Measurements from ENCODE around the gene PDZRN3.

PDZRN3 gene

GRCh38 chr3:73555076-73555475 is 69.7 kb downstream of the PDZRN3 start:
- no peak for DNase-seq

DNA sequence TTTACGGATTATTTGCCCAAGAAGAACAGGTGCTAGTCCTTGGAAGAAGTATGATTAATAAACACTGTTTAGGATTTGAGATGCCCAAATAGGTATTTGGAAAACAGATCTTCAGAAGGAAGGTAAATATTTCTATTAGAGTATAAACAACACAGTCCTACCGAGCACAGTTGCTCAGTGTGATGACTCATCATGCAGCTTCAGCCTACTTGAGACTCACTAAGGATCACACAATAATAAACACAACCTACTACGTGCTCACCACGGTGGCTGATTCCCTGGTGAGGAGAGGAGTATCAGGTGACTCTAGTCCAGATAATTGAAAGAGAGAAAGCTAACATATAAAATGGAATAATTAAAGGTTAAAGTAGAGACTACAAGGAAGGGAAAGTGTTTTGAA is 72.0 kb downstream of the PDZRN3 start:
- DNase-seq: no peak

GRCh38 chr3:73550032-73550431 is 74.7 kb downstream of the PDZRN3 start:
- no peak for DNase-seq

DNA sequence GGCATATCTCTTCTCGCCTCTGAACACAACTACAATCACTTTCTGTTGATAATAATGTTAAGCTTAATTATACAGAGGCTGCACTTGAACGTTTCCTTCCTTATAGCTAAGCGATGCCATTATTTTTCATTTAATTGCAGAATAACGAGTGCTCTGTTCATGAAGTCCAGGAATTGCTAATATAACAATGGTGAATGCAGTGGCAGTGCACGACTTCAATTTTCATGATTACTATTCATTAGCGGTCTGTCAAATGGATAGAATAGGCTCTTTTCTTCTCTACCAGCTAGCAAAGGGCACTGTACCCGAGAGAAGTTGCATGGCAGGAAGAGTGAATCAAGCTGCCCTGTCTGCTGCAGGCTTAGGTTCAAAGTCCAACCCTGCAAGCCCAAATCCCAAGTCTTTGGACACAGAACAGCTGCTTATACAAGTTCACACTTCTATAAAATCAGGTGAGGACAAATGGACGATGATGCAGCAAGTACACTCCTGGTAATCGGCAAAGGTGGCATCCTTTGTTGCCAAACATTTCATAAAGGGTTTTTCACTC is 75.6 kb downstream of the PDZRN3 start:
- no peak for DNase-seq

DNA sequence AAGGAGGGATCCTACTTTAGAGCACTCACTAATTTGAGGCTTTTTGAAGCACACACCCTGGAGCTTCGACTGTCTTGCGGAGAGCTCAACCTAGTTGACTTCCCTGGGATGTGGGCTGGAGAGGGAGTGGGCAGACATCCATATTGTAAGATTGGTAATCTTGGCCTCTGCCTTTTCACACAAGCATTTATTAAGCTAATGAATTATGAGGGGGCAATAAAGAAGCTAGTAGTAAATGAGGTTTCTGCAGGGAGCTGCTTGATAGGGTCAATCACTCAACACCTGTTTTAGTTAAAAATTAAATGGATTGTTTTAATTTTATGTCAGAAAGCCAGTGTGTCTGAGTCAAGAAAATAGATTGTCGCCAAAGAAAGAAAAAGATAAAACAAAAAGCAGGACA is 76.3 kb downstream of the PDZRN3 start:
- DNase-seq: no peak

GRCh38 chr3:73547427-73548248 is 77.1 kb downstream of the PDZRN3 start:
- DNase-seq: peak; percentile 63

GRCh38 chr3:73546961-73547360 is 77.8 kb downstream of the PDZRN3 start:
- no peak for DNase-seq

- DNase-seq: no peak
Observed at GRCh38 chr3:73543412-73543811, 81.3 kb downstream of the PDZRN3 start.

DNA sequence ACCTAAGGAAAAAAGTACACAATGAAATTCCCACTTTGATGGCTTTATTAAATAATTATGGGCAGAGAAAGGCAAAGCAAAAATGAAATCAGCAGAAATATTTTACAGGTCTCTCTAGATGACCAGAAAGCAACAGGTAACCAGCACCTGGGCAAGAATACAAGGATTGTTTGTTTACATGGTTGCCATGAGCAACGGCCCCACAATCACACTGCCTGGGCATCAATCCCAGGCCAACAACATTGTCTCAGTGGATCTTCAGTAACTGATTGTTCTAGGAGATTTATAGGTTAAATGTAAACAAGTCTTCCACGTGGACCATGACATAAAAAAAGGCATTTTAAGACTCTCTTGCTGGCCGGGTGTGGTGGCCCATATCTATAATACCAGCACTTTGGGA is 82.6 kb downstream of the PDZRN3 start:
- no peak for DNase-seq

DNA sequence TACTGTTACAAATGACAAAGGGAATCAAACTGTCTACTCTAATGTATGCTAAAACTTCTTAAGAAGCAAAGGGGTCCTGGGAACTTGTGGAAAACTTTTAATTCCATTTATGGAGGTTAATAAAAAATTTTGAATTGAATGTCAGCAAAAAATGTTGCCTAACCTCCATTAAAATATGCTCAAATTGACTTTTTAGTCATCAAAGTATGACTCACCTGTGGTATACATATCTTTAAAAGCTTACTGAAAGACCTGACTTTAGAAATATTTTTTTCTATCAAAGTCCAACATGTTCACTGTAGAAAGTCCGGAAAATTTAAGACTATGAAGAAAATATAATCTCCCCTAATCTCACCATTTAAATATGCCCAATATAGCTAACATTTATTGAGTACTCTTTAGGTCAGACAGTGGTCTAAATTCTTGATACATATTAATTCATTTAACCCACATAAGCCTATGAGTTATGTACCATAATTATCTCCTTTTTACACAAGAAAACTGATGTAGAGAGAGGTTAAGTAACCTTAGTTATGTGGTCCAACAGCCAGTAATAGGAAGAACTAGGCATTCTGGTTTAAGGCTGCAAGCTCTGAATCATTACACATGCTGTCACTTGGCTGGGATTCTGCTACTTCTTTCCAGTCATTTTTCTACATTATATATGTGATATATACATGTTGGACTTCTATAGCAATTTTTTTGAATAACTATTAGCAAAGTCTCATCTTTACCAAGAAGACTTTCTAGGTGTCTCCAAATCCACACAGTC is 83.6 kb downstream of the PDZRN3 start:
- no peak for DNase-seq

DNA sequence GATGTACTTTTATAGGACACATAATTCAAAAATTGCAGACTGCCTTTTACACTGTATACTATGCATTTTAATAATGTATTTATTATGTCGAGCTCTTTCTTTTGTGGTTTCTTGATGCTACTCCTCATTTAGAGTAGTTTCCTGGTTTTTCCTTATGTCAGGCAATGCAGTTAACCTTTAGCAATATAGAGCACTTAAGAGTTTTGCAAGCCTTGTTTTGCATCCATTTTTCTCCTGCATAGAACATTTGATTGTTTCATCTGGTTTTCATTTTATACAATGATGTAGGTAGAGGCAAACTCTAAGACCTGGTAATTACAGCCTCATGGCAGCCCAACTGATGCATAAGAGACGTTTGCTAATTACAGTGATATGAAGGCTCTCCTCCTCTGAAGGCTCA is 86.3 kb downstream of the PDZRN3 start:
- no peak for DNase-seq

- peak; percentile 71 for DNase-seq
Observed at GRCh38 chr3:73536952-73537351, 87.8 kb downstream of the PDZRN3 start.

GRCh38 chr3:73536336-73536895 is 88.3 kb downstream of the PDZRN3 start:
- DNase-seq: no peak

GRCh38 chr3:73535931-73536330 is 88.8 kb downstream of the PDZRN3 start:
- DNase-seq: no peak

- no peak for DNase-seq
Observed at GRCh38 chr3:73535137-73535536, 89.6 kb downstream of the PDZRN3 start.

DNA sequence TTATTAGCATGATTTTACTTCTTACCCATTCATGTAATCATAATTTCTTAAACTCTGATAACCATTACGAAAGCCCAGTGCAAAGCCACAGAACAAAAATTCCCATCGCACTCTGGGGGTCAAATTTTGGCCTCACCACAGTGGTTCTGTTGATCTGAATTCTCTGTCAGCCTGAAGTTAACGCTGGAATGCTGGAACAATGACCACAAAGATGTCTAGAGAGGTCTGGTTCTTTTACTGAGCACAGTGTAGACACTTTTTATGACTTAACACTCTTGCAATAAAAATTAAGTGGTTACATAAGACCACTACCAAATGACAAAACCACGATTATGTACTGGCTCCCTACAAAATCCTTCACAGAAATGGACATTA is 94.7 kb downstream of the PDZRN3 start:
- DNase-seq: no peak

- DNase-seq: no peak
Observed at GRCh38 chr3:73529308-73530021, 95.3 kb downstream of the PDZRN3 start.

DNA sequence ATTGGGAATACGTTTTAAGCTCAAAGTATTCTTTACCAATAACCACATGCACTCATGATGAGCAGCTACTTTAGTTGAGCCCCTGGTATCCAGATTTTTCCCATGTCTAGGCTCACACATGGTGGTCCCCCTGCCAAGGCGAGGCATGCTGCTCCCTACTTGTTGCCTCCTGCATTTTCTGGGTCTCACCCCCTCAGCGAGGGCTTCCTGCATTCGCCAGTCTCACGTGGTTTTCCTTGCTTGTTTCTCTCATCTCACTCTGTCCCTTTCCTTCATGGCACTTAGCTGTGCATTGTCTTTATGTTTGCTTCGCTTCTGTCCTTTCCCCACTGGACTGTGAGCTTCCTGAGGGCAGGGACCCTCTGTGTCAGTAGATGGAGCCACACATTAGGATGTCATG is 99.2 kb downstream of the PDZRN3 start:
- DNase-seq: no peak

DNA sequence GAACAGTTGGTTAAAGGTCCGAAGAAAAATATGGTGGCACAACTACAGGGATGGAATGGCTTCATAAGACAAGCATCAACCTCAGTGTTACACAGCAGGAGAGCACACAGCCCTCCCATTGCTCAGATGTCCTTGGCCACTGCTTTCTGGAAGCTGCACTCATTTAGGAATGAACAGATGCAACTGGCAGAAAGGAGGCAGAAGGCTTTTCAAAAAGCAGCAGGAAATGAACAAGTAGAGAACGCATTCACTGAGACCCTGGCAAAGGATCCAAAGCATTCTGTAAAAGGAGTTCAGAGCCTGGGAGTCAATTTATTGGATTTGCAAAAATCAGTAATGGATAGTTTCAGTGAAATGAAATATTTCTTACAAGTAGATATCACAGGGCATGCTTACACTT is 101.1 kb downstream of the PDZRN3 start:
- no peak for DNase-seq

- no peak for DNase-seq
Observed at GRCh38 chr3:73521734-73522336, 102.9 kb downstream of the PDZRN3 start.

- DNase-seq: peak; percentile 92
Observed at GRCh38 chr3:73520931-73521461, 103.7 kb downstream of the PDZRN3 start.

GRCh38 chr3:73516631-73517030 is 108.1 kb downstream of the PDZRN3 start:
- DNase-seq: no peak

All from femur (tissue), 1 donor.